Stimulated activated CD4-positive, alpha-beta T cell treated with anti-CD3 and anti-CD28 coated beads, Interleukin-12 subunit alpha, Interleukin-12 subunit beta, amount 100 ng/mL, for 24 hours (primary cell): Measurements from ENCODE around the gene EXD3.

Source experiments
- DNase-seq, 2 experiments: peaks; one replicate each; pipeline ENCODE4 v3.0.0-alpha.2; 2020; ENCODE audit warnings: low read depth in 2 of 2

EXD3 gene

DNA sequence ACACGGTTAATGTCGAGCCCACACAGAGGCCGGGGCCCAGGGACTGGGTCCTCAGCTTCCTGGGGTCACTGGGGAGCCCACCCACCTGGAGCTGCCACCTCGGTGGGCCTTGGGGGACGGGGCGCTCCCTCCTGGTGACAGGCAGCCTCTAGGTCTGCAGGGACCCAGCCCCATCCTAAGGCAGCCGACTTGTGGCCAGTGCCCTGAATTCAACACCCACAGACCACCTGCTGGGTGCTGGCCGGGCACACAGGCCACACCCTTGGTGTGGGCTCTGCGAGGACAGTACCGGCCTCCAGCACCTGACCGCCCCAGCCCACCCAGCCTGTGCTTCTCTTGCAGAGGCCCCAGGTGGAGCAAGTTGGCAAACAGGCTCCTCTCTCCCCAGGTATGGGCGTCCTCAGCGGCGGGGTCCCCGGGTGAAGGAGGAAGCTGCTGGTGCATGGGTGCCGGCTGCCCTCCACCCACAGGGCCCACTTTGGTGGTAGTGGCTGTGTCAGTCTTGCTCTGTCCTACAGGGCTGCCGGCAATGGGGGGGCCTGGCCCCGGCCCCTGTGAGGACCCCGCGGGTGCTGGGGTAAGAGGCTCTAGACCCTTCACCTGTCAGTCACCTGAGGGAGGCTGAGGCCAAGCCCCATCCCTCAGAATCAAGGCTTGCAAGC is 9.9 kb upstream of the EXD3 start:
- DNase-seq: no peak

DNA sequence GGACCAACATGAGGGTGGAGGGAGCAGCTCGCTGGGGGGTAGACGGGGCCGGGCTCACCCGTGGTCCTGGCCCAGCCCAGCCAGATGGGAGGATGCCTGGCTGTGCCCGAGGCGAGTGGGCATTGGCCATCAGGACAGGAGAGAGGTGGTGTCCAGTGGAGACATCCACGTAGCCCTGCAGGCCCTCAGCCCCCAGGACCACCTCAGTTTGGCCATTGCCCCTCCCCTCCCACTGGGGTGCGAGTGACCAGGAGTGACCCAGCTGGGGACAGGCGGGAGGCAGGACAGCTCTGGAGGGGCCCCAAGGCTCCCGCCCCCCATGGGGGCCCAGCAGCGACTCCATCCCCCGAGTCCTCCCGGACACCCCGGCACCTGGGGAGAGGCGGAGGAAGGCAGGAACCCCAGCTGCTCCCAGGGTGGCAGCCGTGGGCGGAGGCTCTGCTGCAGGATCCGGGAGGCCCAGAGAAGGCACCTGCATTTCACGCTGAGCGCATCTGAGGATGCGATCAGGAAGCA is 8.5 kb upstream of the EXD3 start:
- DNase-seq: no peak

DNA sequence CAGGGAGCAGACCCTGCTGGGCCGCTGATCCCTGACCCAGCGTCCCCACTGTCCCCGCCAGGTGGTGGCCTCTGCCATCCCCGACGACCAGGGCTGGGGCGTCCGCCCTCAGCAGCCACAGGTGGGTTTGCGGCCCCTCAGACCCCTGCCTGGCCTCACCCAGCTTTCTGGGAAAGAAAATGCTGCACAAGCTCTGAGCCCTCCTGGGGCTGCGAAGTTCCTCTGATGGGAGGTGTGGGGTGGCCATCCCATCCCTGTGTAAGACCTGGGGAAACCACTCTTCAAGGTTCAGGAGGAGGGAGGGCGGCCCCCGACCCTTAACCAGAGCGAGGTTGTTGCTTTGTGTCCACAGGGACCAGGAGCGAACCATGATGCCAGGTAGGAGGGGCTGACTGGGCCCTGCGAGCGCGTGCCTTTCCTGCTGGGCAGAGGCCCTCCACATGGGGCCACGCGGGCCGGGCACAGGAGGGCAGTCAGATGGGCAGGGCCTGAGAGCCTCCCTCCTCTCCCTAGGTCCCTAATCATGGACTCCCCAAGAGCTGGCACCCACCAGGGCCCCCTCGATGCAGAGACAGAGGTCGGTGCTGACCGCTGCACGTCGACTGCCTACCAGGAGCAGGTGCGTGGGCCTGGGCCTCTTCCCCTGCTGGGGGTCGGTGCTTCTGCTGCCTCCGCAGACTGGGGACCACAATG is 7.9 kb upstream of the EXD3 start:
- no peak for DNase-seq

DNA sequence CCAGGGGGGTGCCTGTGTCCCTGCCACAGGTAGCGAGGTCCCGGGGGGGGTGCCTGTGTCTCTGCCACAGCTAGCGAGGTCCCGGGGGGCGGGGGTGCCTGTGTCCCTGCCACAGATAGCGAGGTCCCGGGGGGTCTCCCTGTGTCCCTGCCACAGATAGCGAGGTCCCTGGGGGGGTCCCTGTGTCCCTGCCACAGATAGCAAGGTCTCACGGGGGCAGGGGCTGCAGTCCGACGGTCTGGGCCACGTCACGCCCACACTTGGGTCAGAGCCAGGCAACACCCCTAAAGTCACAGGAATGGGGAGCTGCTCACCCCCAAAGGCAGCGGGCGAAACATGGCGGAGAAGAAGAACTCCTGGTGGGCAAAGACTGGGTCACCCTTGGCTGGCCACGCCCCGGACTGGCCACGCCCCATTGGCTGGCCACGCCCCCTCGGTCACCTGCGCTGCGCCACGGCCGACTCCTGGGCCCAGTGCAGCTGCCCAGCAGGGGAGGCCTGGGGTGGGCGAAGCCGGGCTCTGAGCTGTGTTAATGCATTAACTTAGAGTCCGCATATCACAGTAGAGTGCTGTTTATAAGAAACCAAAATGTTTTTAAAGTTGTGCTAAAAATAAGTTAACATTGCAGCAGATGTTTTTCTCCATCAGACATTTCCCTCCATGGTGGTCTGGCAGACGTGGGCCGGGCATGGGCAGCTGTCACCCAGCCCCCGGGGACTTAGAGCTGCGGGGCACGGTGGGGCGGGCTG is 7.2 kb upstream of the EXD3 start:
- DNase-seq: no peak

DNA sequence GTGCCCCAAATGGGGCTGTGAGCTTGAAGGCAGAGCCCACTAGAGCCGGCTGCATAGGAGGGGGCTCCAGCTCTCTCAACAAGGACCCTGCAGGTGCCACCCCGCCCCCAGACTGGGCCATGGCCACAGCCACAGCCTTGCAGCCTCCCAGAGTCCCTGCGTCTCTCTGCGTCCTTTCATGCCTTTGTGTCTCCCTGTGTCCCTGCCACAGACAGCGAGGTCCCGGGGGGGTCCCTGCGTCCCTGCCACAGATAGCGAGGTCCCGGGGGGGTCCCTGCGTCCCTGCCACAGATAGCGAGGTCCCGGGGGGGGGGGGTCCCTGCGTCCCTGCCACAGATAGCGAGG is 6.6 kb upstream of the EXD3 start:
- DNase-seq: no peak

DNA sequence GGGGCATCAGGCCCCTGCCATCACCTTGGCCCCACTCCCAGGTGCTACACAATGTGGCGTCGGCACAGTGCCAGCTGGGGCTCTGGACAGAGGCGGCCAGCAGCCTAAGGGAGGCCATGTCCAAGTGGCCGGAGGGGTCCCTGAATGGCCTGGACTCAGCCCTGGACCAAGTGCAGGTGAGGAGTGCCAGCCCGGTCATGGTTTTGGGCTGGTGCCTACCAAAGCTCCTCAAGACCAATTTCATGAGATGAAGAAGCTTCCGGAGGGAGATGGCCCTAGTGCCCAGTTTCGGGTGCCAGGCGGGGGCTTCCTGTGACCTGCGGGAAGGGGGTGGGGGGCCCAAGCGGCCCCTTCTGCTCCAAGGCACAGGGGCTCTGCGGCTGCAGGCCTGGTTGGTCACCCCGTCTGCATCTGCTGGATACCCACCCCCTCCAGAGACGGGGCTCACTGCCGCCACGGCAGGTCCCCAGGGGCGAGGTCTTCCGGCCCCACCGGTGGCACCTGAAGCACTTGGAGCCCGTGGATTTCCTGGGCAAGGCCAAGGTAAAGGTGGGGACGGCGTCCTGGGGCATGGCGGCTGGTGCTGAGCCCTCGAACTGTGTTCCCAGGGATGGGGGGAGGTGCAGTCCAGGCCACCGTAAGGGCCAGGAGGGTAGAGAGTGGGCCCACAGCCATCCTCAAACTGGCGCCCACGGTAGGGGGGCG is 6.0 kb upstream of the EXD3 start:
- DNase-seq: no peak

DNA sequence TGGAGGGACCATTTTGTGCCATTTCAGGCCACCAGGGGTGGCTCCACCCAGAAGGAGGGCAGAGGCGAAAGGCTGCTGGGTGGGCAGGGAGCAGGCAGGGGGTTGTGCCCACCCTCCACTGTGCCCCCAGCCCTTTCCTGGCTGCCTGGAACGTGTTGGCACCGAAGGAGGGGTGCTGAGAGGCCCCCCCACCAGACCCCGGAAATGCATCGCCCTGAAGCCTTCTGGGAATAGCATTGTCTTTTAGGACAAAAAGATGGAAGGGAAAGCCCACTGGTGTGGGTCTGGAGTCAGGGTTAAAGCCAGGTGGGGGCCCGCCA is 5.3 kb upstream of the EXD3 start:
- no peak for DNase-seq

DNA sequence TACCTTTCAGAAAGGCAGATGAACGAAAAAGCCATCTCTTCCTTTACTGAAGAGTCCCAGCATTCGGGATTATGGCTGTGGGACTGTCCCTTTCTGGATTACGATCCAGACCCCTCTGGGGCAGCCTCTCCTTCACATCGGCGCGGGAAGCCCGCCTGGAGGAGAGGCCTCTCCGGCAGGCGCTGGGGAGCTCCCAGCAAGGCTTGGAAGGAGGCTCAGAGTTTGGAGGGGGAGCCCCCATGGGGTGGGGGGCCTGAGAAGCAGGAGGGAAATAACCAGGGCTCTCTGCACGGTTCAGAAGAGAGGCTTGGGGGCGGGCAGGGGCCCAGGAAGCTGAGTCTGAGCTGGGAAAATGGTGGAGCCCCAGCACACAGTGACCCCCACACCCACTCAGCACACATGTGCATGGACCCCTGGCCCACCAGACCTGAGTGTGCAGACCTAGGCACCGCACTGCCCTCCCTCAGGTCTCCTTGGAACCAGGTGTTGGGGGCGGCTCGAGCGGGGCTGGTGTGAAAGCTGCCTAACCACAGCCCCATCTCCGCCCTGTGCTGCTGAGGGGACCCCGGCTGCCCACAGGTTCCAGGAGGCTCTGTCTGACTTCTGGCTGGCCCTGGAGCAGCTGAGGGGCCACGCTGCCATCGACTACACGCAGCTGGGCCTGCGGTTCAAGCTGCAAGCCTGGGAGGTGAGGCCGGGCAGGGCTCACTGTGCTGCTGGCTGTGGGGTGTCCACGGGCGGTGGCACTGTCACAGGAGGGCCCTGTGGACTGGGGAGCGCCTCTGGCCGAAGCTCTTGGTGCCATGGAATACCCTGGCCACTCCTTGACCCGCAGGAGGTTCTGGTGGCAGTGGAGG is 4.7 kb upstream of the EXD3 start:
- DNase-seq: no peak

DNA sequence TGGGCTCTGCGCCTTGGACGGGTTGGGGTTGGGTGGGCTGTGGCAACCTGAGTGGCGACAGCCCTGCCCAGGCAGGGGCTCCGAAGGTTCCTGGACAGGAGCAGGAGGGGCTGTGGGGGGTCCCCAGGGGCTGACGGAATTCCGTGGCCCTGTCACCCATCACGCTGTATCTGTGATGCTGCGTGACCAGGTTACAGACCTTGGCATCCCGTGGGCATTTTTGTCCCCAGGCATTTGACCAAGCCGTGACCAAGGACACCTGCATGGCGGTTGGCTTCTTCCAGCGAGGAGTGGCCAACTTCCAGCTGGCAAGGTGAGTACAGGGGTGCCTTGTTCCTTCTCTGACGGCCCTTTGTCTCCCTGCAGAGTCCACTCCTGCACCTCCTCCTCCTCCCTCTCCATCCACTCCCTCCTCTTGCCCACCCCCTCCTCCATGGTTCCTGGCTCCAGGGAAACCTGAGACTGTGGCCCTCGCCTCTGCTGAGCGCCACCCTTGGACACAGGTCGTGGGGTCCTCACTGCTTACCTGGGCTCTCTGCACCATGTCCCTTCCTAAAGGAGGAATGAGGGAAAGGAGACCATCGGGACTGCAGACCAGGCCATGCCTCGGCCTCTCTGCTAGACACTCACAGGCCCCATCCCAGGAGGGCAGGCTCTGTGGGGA is 3.2 kb upstream of the EXD3 start:
- no peak for DNase-seq

DNA sequence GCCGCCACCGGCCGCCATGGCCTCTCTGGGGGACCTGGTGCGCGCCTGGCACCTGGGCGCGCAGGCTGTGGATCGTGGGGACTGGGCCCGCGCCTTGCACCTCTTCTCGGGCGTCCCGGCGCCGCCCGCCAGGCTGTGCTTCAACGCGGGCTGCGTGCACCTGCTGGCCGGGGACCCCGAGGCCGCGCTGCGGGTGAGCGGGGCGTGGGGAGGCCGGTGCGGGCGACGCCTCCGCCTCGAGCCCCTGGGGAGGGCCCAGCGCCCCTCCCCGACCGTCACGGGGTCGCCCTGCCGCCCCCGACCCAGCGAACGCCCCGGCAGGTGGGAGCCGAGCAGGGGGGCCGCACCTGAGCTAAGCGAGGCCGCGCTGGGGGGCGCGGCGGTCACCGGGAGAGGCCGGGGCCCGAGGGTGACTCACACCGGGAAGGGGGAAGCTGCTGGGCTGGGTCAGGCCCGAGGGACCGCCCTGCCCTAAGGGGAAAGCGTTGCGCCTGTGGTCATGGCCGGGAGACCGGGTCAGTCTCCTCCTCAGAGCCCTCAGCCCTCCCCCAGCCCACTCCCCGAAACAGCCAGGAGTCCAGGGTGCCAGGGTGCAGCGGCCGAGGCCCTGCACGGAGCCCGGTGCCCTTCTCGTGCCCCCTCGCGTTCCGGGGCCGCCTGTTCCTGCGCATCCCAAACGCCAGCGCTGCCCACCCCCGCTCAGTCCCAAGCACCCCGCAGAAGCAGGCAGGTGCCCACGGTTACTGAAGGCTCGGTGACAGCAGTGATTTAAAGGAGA is 741 bp upstream of the EXD3 start:
- DNase-seq: no peak

DNA sequence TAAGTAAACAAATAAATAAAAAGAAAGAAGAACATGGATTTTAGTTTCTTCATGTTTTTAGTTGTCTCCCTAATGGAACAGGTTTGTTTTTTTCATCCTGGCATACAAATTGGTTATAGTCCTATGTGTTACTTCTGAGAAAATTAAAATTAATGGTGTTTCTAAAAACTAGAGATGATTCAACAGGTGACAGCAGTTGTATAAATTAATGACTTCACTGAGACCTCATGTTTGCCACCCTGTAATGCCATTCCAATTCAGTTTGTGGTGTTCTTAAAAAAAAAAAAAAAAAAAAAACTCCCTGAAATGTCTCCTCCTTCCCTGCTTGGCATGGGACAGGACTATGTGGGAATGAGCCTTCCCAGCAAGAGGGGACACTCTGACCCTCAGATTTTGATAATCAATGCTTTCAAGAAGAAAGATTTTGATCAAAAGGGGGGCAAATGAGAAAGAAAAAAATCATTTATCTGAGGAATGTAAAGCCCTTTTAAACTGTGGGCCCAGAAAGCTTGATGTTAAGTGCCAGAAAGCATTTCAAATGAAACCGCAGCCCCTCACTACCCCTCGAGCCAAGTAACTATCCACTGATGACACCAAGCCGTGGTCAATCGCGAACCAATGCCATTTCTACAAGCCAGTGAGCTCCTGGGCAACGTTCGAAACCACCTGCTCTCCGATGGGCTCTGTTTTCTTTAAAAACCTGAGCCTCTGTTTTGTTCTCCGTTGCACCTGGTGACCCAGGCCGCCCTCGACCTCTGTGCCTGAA is 941 bp downstream of the EXD3 start:
- DNase-seq: no peak

DNA sequence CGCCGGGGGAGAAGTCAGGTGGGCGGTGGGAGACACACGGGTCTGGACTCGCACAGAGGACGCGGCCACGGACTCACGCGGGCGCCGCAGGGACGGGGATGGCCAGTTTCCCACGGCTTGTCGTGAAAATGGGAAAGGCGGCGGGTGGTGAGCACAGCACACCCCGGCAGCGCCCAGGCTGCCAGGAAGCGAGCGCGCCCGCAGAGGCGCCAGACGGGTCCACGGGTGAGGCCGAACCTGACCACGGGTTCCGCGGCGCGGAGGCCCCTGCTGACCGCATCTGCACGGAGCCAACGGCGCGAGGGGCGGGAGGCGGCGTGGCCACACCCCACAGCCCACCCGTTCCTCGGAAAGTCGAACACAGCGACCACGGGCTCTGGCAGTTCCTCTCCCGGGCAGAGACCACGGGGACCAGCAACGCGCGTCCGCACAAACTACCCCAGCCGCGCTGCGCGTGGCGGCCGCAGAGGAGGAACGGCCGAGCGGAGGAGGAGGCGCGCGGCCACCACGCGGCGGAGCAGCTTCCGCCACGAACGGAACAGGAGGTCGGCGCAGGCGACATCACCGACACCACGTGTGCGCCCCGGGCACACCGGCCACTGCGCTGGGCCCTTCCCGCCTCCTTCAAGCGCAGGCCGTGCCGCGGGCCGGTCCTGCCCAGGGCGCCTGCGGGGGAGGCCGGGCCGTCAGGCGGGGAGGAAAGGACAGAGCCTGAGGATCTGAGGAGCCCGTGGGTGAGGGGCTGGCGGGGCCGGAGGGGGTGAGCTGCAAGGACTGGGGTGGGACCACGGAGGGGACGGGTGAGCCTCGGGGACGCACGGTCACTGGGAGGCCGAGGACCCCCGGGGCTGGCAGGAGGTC is 5.6 kb downstream of the EXD3 start:
- no peak for DNase-seq

DNA sequence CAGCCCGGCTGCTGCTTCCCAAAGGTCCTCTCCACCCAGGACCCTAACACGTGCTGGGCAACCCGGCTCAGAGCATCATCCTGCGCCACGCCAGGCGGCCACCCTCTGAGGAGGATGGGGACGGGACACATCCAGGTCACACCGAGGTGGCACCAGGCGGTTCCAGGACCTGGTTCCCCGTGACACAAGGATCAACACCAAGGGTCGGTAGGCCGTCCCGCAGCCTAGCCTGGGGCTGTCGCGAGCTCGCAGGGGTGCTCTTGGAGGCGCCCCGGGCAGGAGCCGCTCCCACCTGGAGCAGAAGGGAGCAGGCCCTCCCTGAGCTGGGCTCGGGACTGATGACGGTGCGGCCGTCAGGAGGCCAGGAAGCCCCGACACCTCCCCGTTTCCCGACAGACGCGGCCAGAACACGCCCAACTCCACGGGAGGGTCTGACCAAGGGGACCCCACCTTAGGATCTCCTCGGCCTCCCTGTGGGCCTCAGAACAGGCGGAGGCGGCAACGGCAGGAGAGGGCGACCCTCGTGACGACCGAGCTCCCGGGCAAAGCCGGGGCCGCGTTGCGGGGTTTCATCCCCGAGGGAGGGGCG is 6.3 kb downstream of the EXD3 start:
- no peak for DNase-seq

DNA sequence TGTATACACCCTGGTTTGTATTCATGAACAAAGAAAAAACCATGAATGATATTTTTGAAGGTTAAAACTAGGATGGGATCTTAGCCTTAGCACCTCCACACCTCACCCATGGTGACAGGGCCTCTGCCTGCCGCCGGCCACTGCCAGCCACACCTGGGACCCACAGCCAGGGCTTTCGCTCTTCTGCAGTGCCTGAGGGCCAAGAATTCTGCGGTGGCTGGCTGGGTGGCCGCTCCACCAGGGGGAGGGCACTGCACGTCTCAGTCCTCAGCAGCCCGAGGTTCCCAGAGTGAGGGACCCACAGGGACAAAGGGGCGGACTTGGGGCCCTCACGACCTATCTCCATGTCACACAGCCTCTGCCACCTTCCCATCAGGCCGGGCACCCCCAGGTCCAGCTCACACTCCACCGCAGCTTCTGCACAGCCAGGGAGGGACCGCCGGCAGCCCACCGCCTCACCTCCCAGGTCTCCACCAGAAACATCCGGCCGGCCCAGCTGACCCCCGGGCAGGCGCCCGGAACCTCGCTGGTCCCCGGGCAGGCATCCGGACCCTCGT is 6.9 kb downstream of the EXD3 start:
- DNase-seq: no peak

DNA sequence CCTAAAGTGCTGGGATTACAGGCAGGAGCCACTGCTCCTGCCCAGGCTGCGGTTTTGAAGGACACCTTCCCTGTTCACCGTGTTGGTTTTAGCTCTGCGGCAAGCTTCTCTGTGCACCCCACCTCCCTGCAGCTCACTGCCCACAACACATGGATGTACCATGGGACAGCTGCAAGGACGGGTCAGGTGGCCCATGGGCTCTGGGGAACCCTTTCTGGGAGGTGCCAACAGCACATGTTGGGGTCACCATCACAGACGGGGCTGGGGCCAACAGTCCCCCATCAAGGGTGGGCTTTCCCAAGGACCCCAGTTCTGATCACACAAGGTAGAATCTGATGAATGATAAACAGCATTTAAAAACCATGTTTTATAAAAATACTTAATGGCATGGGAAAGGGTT is 7.5 kb downstream of the EXD3 start:
- no peak for DNase-seq

DNA sequence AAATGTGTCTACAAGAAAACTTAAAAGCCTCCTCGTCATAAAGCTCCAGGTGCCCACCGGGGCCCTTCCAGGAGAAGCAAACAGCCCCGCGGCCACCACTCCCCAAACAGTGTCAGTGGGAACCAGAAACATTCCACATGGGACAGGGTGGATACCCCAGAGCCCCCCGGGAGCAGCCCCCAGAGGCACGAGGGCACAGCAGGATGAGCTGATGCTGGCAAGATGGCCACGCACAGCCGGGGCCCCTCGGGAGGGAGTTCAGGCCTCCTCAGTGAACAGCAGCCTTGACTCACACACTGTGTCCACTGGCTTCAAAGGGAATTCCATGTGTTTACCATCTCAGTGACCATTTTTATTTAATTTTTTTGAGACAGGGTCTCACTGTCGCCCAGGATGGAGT is 10.5 kb downstream of the EXD3 start:
- no peak for DNase-seq

DNA sequence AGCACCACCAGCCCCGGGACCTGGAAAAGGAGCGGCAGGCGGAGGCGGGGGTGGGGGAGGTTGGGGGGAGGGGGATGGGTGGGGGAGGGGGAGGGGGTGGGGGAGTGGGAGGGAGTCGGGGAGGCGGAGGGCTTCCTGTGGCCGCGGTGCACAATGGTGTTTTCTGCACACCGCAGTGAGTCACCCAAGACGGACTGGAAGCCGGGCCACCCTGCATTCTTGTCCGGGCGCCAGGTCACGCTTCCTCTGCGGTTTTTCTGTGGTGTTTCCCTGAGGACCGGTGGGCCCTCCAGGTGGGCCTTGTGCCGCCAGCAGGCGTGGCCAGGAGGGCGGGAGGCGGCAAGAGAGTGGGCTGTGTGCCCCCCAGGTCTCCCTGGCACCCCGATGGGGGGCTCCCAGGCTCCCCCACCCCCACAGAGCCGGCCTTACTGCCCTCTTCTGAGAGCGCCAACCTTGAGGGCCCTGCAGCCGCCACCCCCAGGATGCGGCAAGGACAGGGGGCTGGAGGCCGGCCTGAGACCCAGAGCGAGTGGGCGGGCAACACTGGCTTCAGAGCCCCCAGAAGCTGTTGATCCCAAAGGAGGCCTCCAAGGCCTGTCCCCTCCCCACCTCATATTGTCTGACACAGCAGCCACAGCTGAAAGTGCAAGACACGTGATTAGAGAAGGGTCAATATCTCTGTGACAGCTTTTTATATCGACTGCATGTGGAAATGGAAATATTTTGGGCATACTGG is 11.1 kb downstream of the EXD3 start:
- peak in 1 of 2 experiments; percentile 34 for DNase-seq
